Measurements from ENCODE around the gene SPATA9. TPM values are rescaled to one million over a fixed set of nuclear protein-coding genes. Genes with fewer than 3 reads are reported as not detected.
A peak's percentile ranks its signal among the peaks of the same experiment; 100 is the strongest.

Gene SPATA9
- polyA plus RNA-seq, 1 of the 3 experiments (the other 2 are of a cell fraction), result 0.07 TPM

DNA sequence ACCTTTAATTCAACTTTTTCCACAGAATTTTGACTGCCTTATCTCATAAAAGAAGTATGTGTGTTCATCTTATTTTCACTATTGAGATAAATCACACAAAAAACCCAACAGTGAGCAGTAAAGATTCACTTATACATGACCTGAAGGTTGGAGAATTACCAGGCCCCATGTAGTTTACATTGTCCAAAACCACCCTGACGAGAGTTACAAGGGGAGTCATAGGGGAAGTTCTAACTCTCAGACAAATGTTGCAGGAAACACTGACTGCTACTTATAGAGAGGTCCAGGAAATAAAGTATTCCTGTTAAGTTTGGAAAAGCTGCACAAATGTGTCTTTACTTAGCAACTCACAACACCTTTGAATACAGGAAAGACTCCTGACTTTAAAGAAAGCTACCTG is 14.1 kb downstream of the SPATA9 start (continued):
- TF ChIP-seq SMC3 (IDR thresholded peaks at IDR 0.05; ENCODE audit: low read depth, low read length), result no peak

GRCh38 chr5:95668216-95668615 is 14.6 kb downstream of the SPATA9 start:
- TF ChIP-seq RAD21 (IDR thresholded peaks at IDR 0.05; ENCODE audit: low read length) (no peak), MXI1 (IDR thresholded peaks at IDR 0.05; ENCODE audit: low read depth, low read length) (no peak), USF1 (IDR thresholded peaks at IDR 0.05; ENCODE audit: borderline replicate concordance, low read depth) (no peak), GATA2 (CRISPR knock-in tag; IDR thresholded peaks at IDR 0.05) (no peak), RXRA (IDR thresholded peaks at IDR 0.05; ENCODE audit: borderline replicate concordance, low read depth) (no peak), EP300 (IDR thresholded peaks at IDR 0.05; ENCODE audit: borderline replicate concordance in 1 of 2, low read depth in 1 of 2, low read length in 1 of 2) (no peak), POLR2AphosphoS5 (IDR thresholded peaks at IDR 0.05; ENCODE audit: low read depth, low read length) (no peak), NFIC (IDR thresholded peaks at IDR 0.05; ENCODE audit: borderline replicate concordance) (peak; percentile 49; the same call in 1 of the 2 replicates), CHD2 (IDR thresholded peaks at IDR 0.05; ENCODE audit: low read length, partially characterized antibody) (no peak), ELF1 (IDR thresholded peaks at IDR 0.05) (no peak), FOSL2 (IDR thresholded peaks at IDR 0.05; ENCODE audit: borderline replicate concordance, low read depth) (peak; percentile 18; the same call in 1 of the 2 replicates), FOXJ3 (CRISPR knock-in tag; IDR thresholded peaks at IDR 0.05) (no peak), GABPA (IDR thresholded peaks at IDR 0.05; ENCODE audit: low read depth) (no peak), TCF12 (IDR thresholded peaks at IDR 0.05) (peak; percentile 46), EZH2phosphoT487 (IDR thresholded peaks at IDR 0.05; ENCODE audit: borderline replicate concordance, low read depth) (no peak), RCOR1 (IDR thresholded peaks at IDR 0.05; ENCODE audit: low read length) (no peak), CTCF (IDR thresholded peaks at IDR 0.05) (no peak)
- TF ChIP-seq, protein P1, sequence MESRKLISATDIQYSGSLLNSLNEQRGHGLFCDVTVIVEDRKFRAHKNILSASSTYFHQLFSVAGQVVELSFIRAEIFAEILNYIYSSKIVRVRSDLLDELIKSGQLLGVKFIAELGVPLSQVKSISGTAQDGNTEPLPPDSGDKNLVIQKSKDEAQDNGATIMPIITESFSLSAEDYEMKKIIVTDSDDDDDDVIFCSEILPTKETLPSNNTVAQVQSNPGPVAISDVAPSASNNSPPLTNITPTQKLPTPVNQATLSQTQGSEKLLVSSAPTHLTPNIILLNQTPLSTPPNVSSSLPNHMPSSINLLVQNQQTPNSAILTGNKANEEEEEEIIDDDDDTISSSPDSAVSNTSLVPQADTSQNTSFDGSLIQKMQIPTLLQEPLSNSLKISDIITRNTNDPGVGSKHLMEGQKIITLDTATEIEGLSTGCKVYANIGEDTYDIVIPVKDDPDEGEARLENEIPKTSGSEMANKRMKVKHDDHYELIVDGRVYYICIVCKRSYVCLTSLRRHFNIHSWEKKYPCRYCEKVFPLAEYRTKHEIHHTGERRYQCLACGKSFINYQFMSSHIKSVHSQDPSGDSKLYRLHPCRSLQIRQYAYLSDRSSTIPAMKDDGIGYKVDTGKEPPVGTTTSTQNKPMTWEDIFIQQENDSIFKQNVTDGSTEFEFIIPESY (IDR thresholded peaks at IDR 0.05; ENCODE audit: borderline replicate concordance, low read depth), result no peak
- TF ChIP-seq, protein P2, sequence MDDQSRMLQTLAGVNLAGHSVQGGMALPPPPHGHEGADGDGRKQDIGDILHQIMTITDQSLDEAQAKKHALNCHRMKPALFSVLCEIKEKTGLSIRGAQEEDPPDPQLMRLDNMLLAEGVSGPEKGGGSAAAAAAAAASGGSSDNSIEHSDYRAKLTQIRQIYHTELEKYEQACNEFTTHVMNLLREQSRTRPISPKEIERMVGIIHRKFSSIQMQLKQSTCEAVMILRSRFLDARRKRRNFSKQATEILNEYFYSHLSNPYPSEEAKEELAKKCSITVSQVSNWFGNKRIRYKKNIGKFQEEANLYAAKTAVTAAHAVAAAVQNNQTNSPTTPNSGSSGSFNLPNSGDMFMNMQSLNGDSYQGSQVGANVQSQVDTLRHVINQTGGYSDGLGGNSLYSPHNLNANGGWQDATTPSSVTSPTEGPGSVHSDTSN (IDR thresholded peaks at IDR 0.05), result no peak
- DNase-seq, result no peak
- H3F3A ChIP-seq (replicated peaks; ENCODE audit: insufficient read depth), result peaks cover 22% of the 10 kb centered on the region
- ChIA-PET CTCF (interaction anchor here (0.9 to 3.6 kb wide), 4 partner anchors 13 to 175 kb away, joined by 3 to 14 read pairs (median 4); no protein-coding TSS in a partner anchor), POLR2A (no interaction called here)
- H3K9ac ChIP-seq, result no peak overlapping the region
- no peaks in the 10 kb centered on the region for H3K79me2 ChIP-seq (ENCODE audit: insufficient read depth)
- H3K4me3 ChIP-seq (ENCODE audit: low read depth in 2 of 2, low read length in 1 of 2), result no peak overlapping the region
- H3K27me3 ChIP-seq (ENCODE audit: insufficient read depth), result no peaks in the 10 kb centered on the region
- H3K4me1 ChIP-seq (ENCODE audit: control insufficient read depth in 1 of 2, insufficient read depth in 2 of 2, low read depth in 1 of 2, low read length in 1 of 2), result peaks cover 7 to 24% of the 10 kb centered on the region in 2 experiments
- H2AFZ ChIP-seq (ENCODE audit: low read depth), result no peak overlapping the region
- H3K4me2 ChIP-seq, result peak overlapping the region; percentile 64
- H3K27ac ChIP-seq (ENCODE audit: low read depth in 2 of 2, low read length in 1 of 2), result peak overlapping the region; percentile 71 to 76; a peak in 3 of 4 replicates
- H3K9me3 ChIP-seq, result no peaks in the 10 kb centered on the region
- no peaks in the 10 kb centered on the region for H3K9me2 ChIP-seq
- no peaks in the 10 kb centered on the region for H3K36me3 ChIP-seq (replicated peaks in 1 of 2; ENCODE audit: control insufficient read depth in 1 of 2, insufficient read depth in 2 of 2, low read length in 1 of 2)
- H4K20me1 ChIP-seq (ENCODE audit: insufficient read depth), result no peaks in the 10 kb centered on the region
